KOPT-K1 (cell line): Measurements from ENCODE around the gene C1orf50.

Source experiments
- H3K27ac ChIP-seq: fragments of 200-600 bp; sonication (generic); 2 replicates; pipeline ENCODE4 v1.5.1; 2016; ENCODE audit warnings: antibody characterized with exemption, mild to moderate bottlenecking, low read depth, low read length; ENCODE audit not compliant: poor library complexity, severe bottlenecking
- H3K36me3 ChIP-seq: fragments of 200-600 bp; sonication (generic); 2 replicates; pipeline ENCODE4 v1.5.1; 2017; ENCODE audit warnings: antibody characterized with exemption, mild to moderate bottlenecking, low read length, moderate library complexity; ENCODE audit not compliant: insufficient read depth
- H3K9me3 ChIP-seq: fragments of 200-600 bp; sonication (generic); 2 replicates; pipeline ENCODE4 v1.5.1; 2017; ENCODE audit warnings: antibody characterized with exemption, low read length, mild to moderate bottlenecking; ENCODE audit not compliant: insufficient read depth, poor library complexity, severe bottlenecking

The C1orf50 gene

GRCh38 chr1:42765269-42765668 is 1.8 kb upstream of the C1orf50 start:
- no peaks in the 10 kb centered on the region for H3K9me3 ChIP-seq
- peaks cover 21% of the 10 kb centered on the region for H3K36me3 ChIP-seq
- no peak overlapping the region for H3K27ac ChIP-seq

- H3K36me3 ChIP-seq = peaks cover 24% of the 10 kb centered on the region
- peak overlapping the region; percentile 77 for H3K27ac ChIP-seq
- H3K9me3 ChIP-seq = no peaks in the 10 kb centered on the region
These were observed 963 bp upstream of the C1orf50 start for GRCh38 chr1:42765832-42766740.

- H3K27ac ChIP-seq = peak overlapping the region; percentile 74
- H3K9me3 ChIP-seq = no peaks in the 10 kb centered on the region
- peaks cover 16% of the 10 kb centered on the region for H3K36me3 ChIP-seq
These were observed 506 bp downstream of the C1orf50 start for GRCh38 chr1:42767510-42768000.

GRCh38 chr1:42768172-42768571 is 1.1 kb downstream of the C1orf50 start:
- Histone ChIP-seq H3K36me3 (peaks cover 17% of the 10 kb centered on the region), H3K9me3 (no peaks in the 10 kb centered on the region), H3K27ac (peak overlapping the region; percentile 74)

- H3K27ac ChIP-seq = no peak overlapping the region
- no peaks in the 10 kb centered on the region for H3K9me3 ChIP-seq
- peaks cover 33% of the 10 kb centered on the region for H3K36me3 ChIP-seq
These were observed 2.8 kb downstream of the C1orf50 start for GRCh38 chr1:42769811-42770210.

- H3K9me3 ChIP-seq = no peaks in the 10 kb centered on the region
- H3K27ac ChIP-seq = no peak overlapping the region
- peaks cover 69% of the 10 kb centered on the region for H3K36me3 ChIP-seq
These were observed 6.4 kb downstream of the C1orf50 start for GRCh38 chr1:42773420-42773819.

GRCh38 chr1:42774928-42775526 is 8.0 kb downstream of the C1orf50 start:
- Histone ChIP-seq H3K36me3 (peaks cover 85% of the 10 kb centered on the region), H3K27ac (no peak overlapping the region)

GRCh38 chr1:42776502-42776901 is 9.5 kb downstream of the C1orf50 start:
- no peak overlapping the region for H3K27ac ChIP-seq
- peaks cover 91% of the 10 kb centered on the region for H3K36me3 ChIP-seq
- no peaks in the 10 kb centered on the region for H3K9me3 ChIP-seq

More at GRCh38 chr1:42774928-42775526, 8.0 kb downstream of the C1orf50 start:
- no peaks in the 10 kb centered on the region for H3K9me3 ChIP-seq

GRCh38 chr1:42777852-42778251 is 10.8 kb downstream of the C1orf50 start:
- Histone ChIP-seq H3K27ac (no peak overlapping the region), H3K9me3 (no peaks in the 10 kb centered on the region), H3K36me3 (peaks cover 99% of the 10 kb centered on the region)

GRCh38 chr1:42779725-42780124 is 12.7 kb downstream of the C1orf50 start:
- H3K36me3 ChIP-seq = peaks cover 98% of the 10 kb centered on the region
- H3K27ac ChIP-seq = no peak overlapping the region
- no peaks in the 10 kb centered on the region for H3K9me3 ChIP-seq

- H3K36me3 ChIP-seq = peaks cover 94% of the 10 kb centered on the region
- H3K9me3 ChIP-seq = no peaks in the 10 kb centered on the region
- H3K27ac ChIP-seq = no peak overlapping the region
These were observed 13.1 kb downstream of the C1orf50 start for GRCh38 chr1:42780176-42780575.

GRCh38 chr1:42783092-42783491 is 16.0 kb downstream of the C1orf50 start:
- Histone ChIP-seq H3K27ac (no peak overlapping the region), H3K36me3 (peaks cover 64% of the 10 kb centered on the region), H3K9me3 (no peaks in the 10 kb centered on the region)

- Histone ChIP-seq H3K27ac (no peak overlapping the region), H3K9me3 (no peaks in the 10 kb centered on the region), H3K36me3 (peaks cover 50% of the 10 kb centered on the region)
These were observed 17.5 kb downstream of the C1orf50 start for GRCh38 chr1:42784547-42784945.

- Histone ChIP-seq H3K9me3 (no peaks in the 10 kb centered on the region), H3K36me3 (peaks cover 45% of the 10 kb centered on the region)
These were observed 18.1 kb downstream of the C1orf50 start, which contains the start of gene TMEM269 for GRCh38 chr1:42784946-42785693. TSS of gene TMEM269 (plus strand) at chr1:42784991. CDS start at chr1:42789894, 4,903 bp downstream.

GRCh38 chr1:42786097-42786496 is 19.0 kb downstream of the C1orf50 start:
- Histone ChIP-seq H3K36me3 (peaks cover 35% of the 10 kb centered on the region), H3K27ac (no peak overlapping the region), H3K9me3 (no peaks in the 10 kb centered on the region)

More at GRCh38 chr1:42784946-42785693, 18.1 kb downstream of the C1orf50 start, which contains the start of gene TMEM269:
- no peak within 1 kb of the TSS for H3K27ac ChIP-seq
